D721Med (cell line): ENCODE data around the gene CHST10.

Experiments used
- DNase-seq: peaks from one replicate; pipeline ENCODE4 v3.0.0; 2011; ENCODE audit warnings: low spot score; ENCODE audit not compliant: insufficient read length
- FAIRE-seq: peaks from 2 replicates; lab custom pipeline; 2011; peaks lifted over from hg19 to GRCh38; lab: Jason Lieb, UNC
- CTCF ChIP-seq: IDR thresholded peaks from 2 replicates; pipeline ENCODE4 v1.5.1; 2012; ENCODE audit warnings: mild to moderate bottlenecking, control low read depth; ENCODE audit not compliant: insufficient read depth; ENCODE audit errors: missing control alignments

The CHST10 gene

GRCh38 chr2:100401268-100401667, 16.2 kb downstream of the CHST10 start:
- FAIRE-seq (no peak), DNase-seq (no peak)
- TF ChIP-seq CTCF: no peak

GRCh38 chr2:100399714-100400113, 17.8 kb downstream of the CHST10 start:
- no peak for TF ChIP-seq CTCF
- DNase-seq (no peak), FAIRE-seq (no peak)

GRCh38 chr2:100397976-100398375, 19.5 kb downstream of the CHST10 start:
- FAIRE-seq (no peak), DNase-seq (no peak)
- no peak for TF ChIP-seq CTCF

GRCh38 chr2:100397118-100397860, 20.2 kb downstream of the CHST10 start:
- no peak for TF ChIP-seq CTCF
- no peak for DNase-seq
- FAIRE-seq: no peak

GRCh38 chr2:100396483-100396882, 21.0 kb downstream of the CHST10 start:
- FAIRE-seq: no peak
- TF ChIP-seq CTCF: no peak
- no peak for DNase-seq

- TF ChIP-seq CTCF: no peak
- DNase-seq (no peak), FAIRE-seq (no peak)
Measured at GRCh38 chr2:100395532-100396350, 21.7 kb downstream of the CHST10 start.
